ENCODE measurements around the gene PRSS22.
A peak's percentile ranks its signal among the peaks of the same experiment; 100 is the strongest.

The PRSS22 gene

GRCh38 chr16:2881783-2882649 lies 24.0 kb upstream of the PRSS22 start:
- no peak for DNase-seq (ENCODE audit: low spot score)

GRCh38 chr16:2879854-2880508 lies 22.0 kb upstream of the PRSS22 start:
- no peak for DNase-seq (ENCODE audit: low spot score)

GRCh38 chr16:2874912-2875362 lies 17.0 kb upstream of the PRSS22 start:
- peak; percentile 78 for DNase-seq (ENCODE audit: low spot score)

- no peak for DNase-seq (ENCODE audit: low spot score)
Observed at GRCh38 chr16:2874032-2874911, 16.3 kb upstream of the PRSS22 start.

GRCh38 chr16:2871926-2872325 lies 14.0 kb upstream of the PRSS22 start:
- DNase-seq (ENCODE audit: low spot score) = no peak

GRCh38 chr16:2867987-2868789 lies 10.2 kb upstream of the PRSS22 start:
- peak; percentile 97 for DNase-seq (ENCODE audit: low spot score)

- no peak for DNase-seq (ENCODE audit: low spot score)
Observed at GRCh38 chr16:2867661-2867986, 9.7 kb upstream of the PRSS22 start.

- DNase-seq (ENCODE audit: low spot score) = no peak
Observed at GRCh38 chr16:2866431-2866830, 8.5 kb upstream of the PRSS22 start.

GRCh38 chr16:2865651-2866050 lies 7.7 kb upstream of the PRSS22 start:
- DNase-seq (ENCODE audit: low spot score) = no peak

- DNase-seq (ENCODE audit: low spot score) = no peak
Observed at GRCh38 chr16:2860826-2861567, 3.0 kb upstream of the PRSS22 start.

- DNase-seq (ENCODE audit: low spot score) = no peak
Observed at GRCh38 chr16:2859686-2860265, 1.8 kb upstream of the PRSS22 start.

GRCh38 chr16:2858245-2859025 lies 465 bp upstream of the PRSS22 start:
- no peak for DNase-seq (ENCODE audit: low spot score)

- no peak for DNase-seq (ENCODE audit: low spot score)
Observed at GRCh38 chr16:2856686-2857450, 1.1 kb downstream of the PRSS22 start.

- no peak for DNase-seq (ENCODE audit: low spot score)
Observed at GRCh38 chr16:2856061-2856670, 1.8 kb downstream of the PRSS22 start.

GRCh38 chr16:2855536-2855935 lies 2.4 kb downstream of the PRSS22 start:
- no peak for DNase-seq (ENCODE audit: low spot score)

GRCh38 chr16:2854700-2855309 lies 3.2 kb downstream of the PRSS22 start:
- DNase-seq (ENCODE audit: low spot score) = no peak

GRCh38 chr16:2853531-2854073 lies 4.4 kb downstream of the PRSS22 start:
- no peak for DNase-seq (ENCODE audit: low spot score)

Measured in AG08395 (cell line).